GM23248 (cell line): ENCODE measurements around the gene CCDC92. TPM values are rescaled to one million over a fixed set of nuclear protein-coding genes. Genes with fewer than 3 reads are reported as not detected.

ENCODE experiments used
- DNase-seq: peaks from one replicate; pipeline ENCODE4 v3.0.0-alpha.2; 2015
- H2AFZ ChIP-seq: fragments of 200-600 bp; sonication (generic); 2 replicates; pipeline ENCODE4 v1.6.1; 2016; ENCODE audit warnings: antibody characterized with exemption
- H3F3A ChIP-seq: fragments of 200-600 bp; sonication (generic); 2 replicates; pipeline ENCODE4 v1.6.1; 2016; ENCODE audit warnings: mild to moderate bottlenecking, antibody characterized with exemption, mixed run types; ENCODE audit not compliant: insufficient read depth
- H3K27ac ChIP-seq: fragments of 200-600 bp; sonication (generic); 2 replicates; pipeline ENCODE4 v1.5.1; 2016; ENCODE audit warnings: mild to moderate bottlenecking
- H3K27me3 ChIP-seq: fragments of 200-600 bp; sonication (generic); replicated peaks from 2 replicates; pipeline ENCODE4 v1.6.1; 2016; ENCODE audit warnings: mild to moderate bottlenecking; ENCODE audit not compliant: insufficient read depth
- H3K36me3 ChIP-seq: fragments of 200-600 bp; sonication (generic); 2 replicates; pipeline ENCODE4 v1.6.1; 2016; ENCODE audit warnings: low read depth, mild to moderate bottlenecking
- H3K4me1 ChIP-seq: fragments of 200-600 bp; sonication (generic); 2 replicates; pipeline ENCODE4 v1.6.1; 2016; ENCODE audit warnings: mild to moderate bottlenecking; ENCODE audit not compliant: insufficient read depth
- H3K4me2 ChIP-seq: fragments of 200-600 bp; sonication (generic); one replicate; pipeline ENCODE4 v1.6.1; 2016; ENCODE audit warnings: mild to moderate bottlenecking; ENCODE audit not compliant: unreplicated experiment
- H3K4me3 ChIP-seq: fragments of 200-600 bp; sonication (generic); 2 replicates; pipeline ENCODE4 v1.5.1; 2016; ENCODE audit warnings: mild to moderate bottlenecking
- H3K79me2 ChIP-seq: fragments of 200-600 bp; sonication (generic); 2 replicates; pipeline ENCODE4 v1.6.1; 2016; ENCODE audit warnings: mild to moderate bottlenecking; ENCODE audit not compliant: insufficient read depth
- H3K9ac ChIP-seq: fragments of 200-600 bp; sonication (generic); 2 replicates; pipeline ENCODE4 v1.6.1; 2016; ENCODE audit warnings: mild to moderate bottlenecking
- H3K9me2 ChIP-seq: fragments of 200-600 bp; sonication (generic); 2 replicates; pipeline ENCODE4 v1.6.1; 2016; ENCODE audit warnings: mixed run types, mild to moderate bottlenecking, moderate library complexity; ENCODE audit not compliant: insufficient read depth
- H3K9me3 ChIP-seq: fragments of 200-600 bp; sonication (generic); one replicate; pipeline ENCODE4 v1.6.1; 2017; ENCODE audit warnings: low read depth
- H4K20me1 ChIP-seq: fragments of 200-600 bp; sonication (generic); 2 replicates; pipeline ENCODE4 v1.6.0; 2016; ENCODE audit not compliant: insufficient read depth
- EZH2 ChIP-seq: fragments of 200-600 bp; sonication (generic); IDR thresholded peaks from 2 replicates; pipeline ENCODE4 v1.6.1; 2018; ENCODE audit warnings: antibody characterized with exemption, mild to moderate bottlenecking; ENCODE audit not compliant: insufficient read depth, poor library complexity, severe bottlenecking
- EZH2phosphoT487 ChIP-seq: fragments of 200-600 bp; sonication (generic); IDR thresholded peaks from 2 replicates; pipeline ENCODE4 v1.6.1; 2018; ENCODE audit warnings: antibody characterized with exemption, moderate library complexity, mild to moderate bottlenecking, low read depth; ENCODE audit not compliant: insufficient read depth
- WGBS, 2 experiments: methylation state at CpG; one replicate each; pipeline ENCODE4 v1.1.6; 2015 to 2017; ENCODE audit warnings: low lambda C conversion rate in 2 of 2, low coverage in 1 of 2; ENCODE audit errors: missing lambda C conversion rate in 2 of 2; 5-methylcytosine and 5-hydroxymethylcytosine counted together
- in situ Hi-C: fragments of 300-500 bp; cut with MboI; formaldehyde crosslinking; loops from 2 replicates; pipeline ENCODE4 v1.15.0; 2020
- polyA plus RNA-seq: library from polyadenylated mRNA; unstranded; fragments of >200 nt; fragmentation: Nextera tagmentation; extraction: Ambion mirVana; gene quantifications from 2 replicates; pipeline ENCODE4 v1.2.1, GENCODE V29; 2016
- total RNA-seq: library from RNA; depleted of rRNA; stranded (reverse); fragments of >200 nt; shearing (Covaris generic); gene quantifications from 2 replicates; pipeline ENCODE4 v1.2.3, GENCODE V29; 2014

CCDC92 gene
- total and polyA plus RNA-seq, 2 experiments from 2014 or later, result 20.3 to 49.5 TPM

- in situ Hi-C loops, result no loop called here
These were observed 30.0 kb upstream of the CCDC92 start for GRCh38 chr12:124002654-124003053.

GRCh38 chr12:124002021-124002644, 29.5 kb upstream of the CCDC92 start:
- 96 to 97% methylated on average over 6 of the region's 6 CpGs for WGBS, 2 experiments
- H3K9me2 ChIP-seq, result no peaks in the 10 kb centered on the region
- H4K20me1 ChIP-seq, result no peaks in the 10 kb centered on the region
- in situ Hi-C loops, result no loop called here
- no peaks in the 10 kb centered on the region for H3K9me3 ChIP-seq
- H3K27ac ChIP-seq, result no peak overlapping the region
- peaks cover 8% of the 10 kb centered on the region; the same call in 1 of the 2 replicates for H3K36me3 ChIP-seq
- H3K27me3 ChIP-seq, result no peaks in the 10 kb centered on the region
- H3K79me2 ChIP-seq, result peaks cover 22% of the 10 kb centered on the region
- DNase-seq, result no peak
- no peak overlapping the region for H2AFZ ChIP-seq
- H3F3A ChIP-seq, result peaks cover 10% of the 10 kb centered on the region; the same call in 1 of the 2 replicates
- no peak overlapping the region for H3K4me2 ChIP-seq
- peaks cover 11% of the 10 kb centered on the region for H3K4me1 ChIP-seq
- H3K9ac ChIP-seq, result no peak overlapping the region
- no peak overlapping the region for H3K4me3 ChIP-seq
- no peak for TF ChIP-seq EZH2
- no peak for TF ChIP-seq EZH2phosphoT487

More at GRCh38 chr12:124002654-124003053, 30.0 kb upstream of the CCDC92 start:
- Histone ChIP-seq H3K9me3 (no peaks in the 10 kb centered on the region), H2AFZ (no peak overlapping the region), H3F3A (peaks cover 10% of the 10 kb centered on the region; the same call in 1 of the 2 replicates), H3K9me2 (no peaks in the 10 kb centered on the region), H3K4me1 (peaks cover 14% of the 10 kb centered on the region), H3K9ac (no peak overlapping the region), H3K4me2 (no peak overlapping the region), H3K27me3 (no peaks in the 10 kb centered on the region), H3K4me3 (no peak overlapping the region), H3K27ac (no peak overlapping the region), H3K36me3 (peaks cover 8% of the 10 kb centered on the region; the same call in 1 of the 2 replicates), H3K79me2 (peaks cover 22% of the 10 kb centered on the region), H4K20me1 (no peaks in the 10 kb centered on the region)
- no peak for TF ChIP-seq EZH2
- DNase-seq, result no peak
- WGBS, 2 experiments, result 95 to 100% methylated on average over 2 of the region's 2 CpGs

- peaks cover 11% of the 10 kb centered on the region for H3K4me1 ChIP-seq
- H3K27me3 ChIP-seq, result no peaks in the 10 kb centered on the region
- no peaks in the 10 kb centered on the region for H4K20me1 ChIP-seq
- no peak overlapping the region for H3K4me2 ChIP-seq
- 79 to 80% methylated on average over 7 of the region's 7 CpGs for WGBS, 2 experiments
- no peaks in the 10 kb centered on the region for H3K9me3 ChIP-seq
- no peaks in the 10 kb centered on the region for H3K9me2 ChIP-seq
- in situ Hi-C loops, result no loop called here
- no peak overlapping the region for H3K4me3 ChIP-seq
- H2AFZ ChIP-seq, result no peak overlapping the region
- H3K36me3 ChIP-seq, result peaks cover 8% of the 10 kb centered on the region; the same call in 1 of the 2 replicates
- peaks cover 10% of the 10 kb centered on the region; the same call in 1 of the 2 replicates for H3F3A ChIP-seq
- H3K9ac ChIP-seq, result no peak overlapping the region
- TF ChIP-seq EZH2phosphoT487 (no peak), EZH2 (no peak)
- H3K79me2 ChIP-seq, result peaks cover 22% of the 10 kb centered on the region
- DNase-seq, result no peak
- no peak overlapping the region for H3K27ac ChIP-seq
These were observed 28.7 kb upstream of the CCDC92 start for GRCh38 chr12:124001343-124001742.

- no peak for DNase-seq
- peaks cover 22% of the 10 kb centered on the region for H3K79me2 ChIP-seq
- H3K9ac ChIP-seq, result no peak overlapping the region
- 76 to 85% methylated on average over 5 of the region's 5 CpGs for WGBS, 2 experiments
- no peak overlapping the region for H3K27ac ChIP-seq
- no peaks in the 10 kb centered on the region for H4K20me1 ChIP-seq
- in situ Hi-C loops, result no loop called here
- peaks cover 8% of the 10 kb centered on the region; the same call in 1 of the 2 replicates for H3K36me3 ChIP-seq
- no peak overlapping the region for H2AFZ ChIP-seq
- H3K27me3 ChIP-seq, result no peaks in the 10 kb centered on the region
- H3K4me2 ChIP-seq, result no peak overlapping the region
- TF ChIP-seq EZH2, result no peak
- no peak for TF ChIP-seq EZH2phosphoT487
- H3F3A ChIP-seq, result peaks cover 14% of the 10 kb centered on the region; the same call in 1 of the 2 replicates
- no peaks in the 10 kb centered on the region for H3K9me3 ChIP-seq
- no peaks in the 10 kb centered on the region for H3K9me2 ChIP-seq
- no peak overlapping the region for H3K4me3 ChIP-seq
- peaks cover 19% of the 10 kb centered on the region for H3K4me1 ChIP-seq
These were observed 27.5 kb upstream of the CCDC92 start for GRCh38 chr12:124000111-124000510.
